Trophoblast cell (in vitro differentiated cells and primary cell): ENCODE measurements around the gene IGSF9B.

Source experiments
- DNase-seq, 2 donors: peaks; one replicate each; pipeline ENCODE4 v3.0.0-alpha.2; 2016
- H2AFZ ChIP-seq: 2 replicates; pipeline ENCODE4 v1.6.1; 2013; ENCODE audit warnings: low read length, moderate library complexity, mild to moderate bottlenecking; ENCODE audit not compliant: insufficient read depth, poor library complexity
- H2AK5ac ChIP-seq: 2 replicates; pipeline ENCODE4 v1.6.1; 2013; ENCODE audit warnings: mild to moderate bottlenecking, low read length
- H2BK120ac ChIP-seq: 2 replicates; pipeline ENCODE4 v1.6.1; 2013; ENCODE audit warnings: low read length, mild to moderate bottlenecking, moderate library complexity; ENCODE audit not compliant: insufficient read depth, poor library complexity
- H2BK12ac ChIP-seq: 2 replicates; pipeline ENCODE4 v1.6.1; 2013; ENCODE audit warnings: mild to moderate bottlenecking, low read length, moderate library complexity
- H2BK5ac ChIP-seq: 2 replicates; pipeline ENCODE4 v1.6.1; 2013; ENCODE audit warnings: low read length, low read depth, moderate library complexity, mild to moderate bottlenecking; ENCODE audit not compliant: poor library complexity
- H3K14ac ChIP-seq: 2 replicates; pipeline ENCODE4 v1.6.1; 2013; ENCODE audit warnings: mild to moderate bottlenecking, low read length
- H3K18ac ChIP-seq: 2 replicates; pipeline ENCODE4 v1.6.1; 2013; ENCODE audit warnings: mild to moderate bottlenecking, low read length
- H3K23ac ChIP-seq: 2 replicates; pipeline ENCODE4 v1.6.1; 2013; ENCODE audit warnings: low read length
- H3K27ac ChIP-seq: 2 replicates; pipeline ENCODE4 v1.5.1; 2013; ENCODE audit warnings: low read depth, mild to moderate bottlenecking, inconsistent platforms, low read length, moderate library complexity
- H3K27me3 ChIP-seq: 2 replicates; pipeline ENCODE4 v1.6.1; 2013; ENCODE audit warnings: inconsistent platforms, mild to moderate bottlenecking, low read length, moderate library complexity; ENCODE audit not compliant: insufficient read depth
- H3K36me3 ChIP-seq, 2 experiments: 1 replicate in 1 of 2; 2 replicates in 1 of 2; pipeline ENCODE4 v1.6.1; 2013; ENCODE audit warnings: low read length in 2 of 2, mild to moderate bottlenecking in 2 of 2, moderate library complexity in 1 of 2; ENCODE audit not compliant: insufficient read depth in 2 of 2, control insufficient read depth in 1 of 2
- H3K4ac ChIP-seq: 2 replicates; pipeline ENCODE4 v1.6.1; 2013; ENCODE audit warnings: low read depth, mild to moderate bottlenecking, low read length, moderate library complexity
- H3K4me1 ChIP-seq, 2 experiments: 1 replicate in 1 of 2; 2 replicates in 1 of 2; pipeline ENCODE4 v1.6.1; 2013; ENCODE audit warnings: low read length in 2 of 2, mild to moderate bottlenecking in 2 of 2, moderate library complexity in 1 of 2; ENCODE audit not compliant: insufficient read depth in 2 of 2, control insufficient read depth in 1 of 2
- H3K4me2 ChIP-seq: 2 replicates; pipeline ENCODE4 v1.6.1; 2013; ENCODE audit warnings: inconsistent platforms, mild to moderate bottlenecking, low read length, moderate library complexity
- H3K4me3 ChIP-seq: 2 replicates; pipeline ENCODE4 v1.5.1; 2013; ENCODE audit warnings: mild to moderate bottlenecking, low read depth, low read length, inconsistent platforms
- H3K79me1 ChIP-seq: one replicate; pipeline ENCODE4 v1.6.1; 2013; ENCODE audit warnings: low read length
- H3K79me2 ChIP-seq: 2 replicates; pipeline ENCODE4 v1.6.1; 2013; ENCODE audit warnings: low read length, mild to moderate bottlenecking; ENCODE audit not compliant: control insufficient read depth, insufficient read depth, poor library complexity
- H3K9ac ChIP-seq: 2 replicates; pipeline ENCODE4 v1.6.1; 2013; ENCODE audit warnings: mild to moderate bottlenecking, low read length
- H3K9me3 ChIP-seq: 2 replicates; pipeline ENCODE4 v1.6.1; 2013; ENCODE audit warnings: low read depth, mild to moderate bottlenecking, control low read depth, inconsistent platforms, low read length; ENCODE audit not compliant: insufficient read depth
- H4K12ac ChIP-seq: 2 replicates; pipeline ENCODE4 v1.6.1; 2013; ENCODE audit warnings: low read depth, mild to moderate bottlenecking, low read length, moderate library complexity
- H4K8ac ChIP-seq: 2 replicates; pipeline ENCODE4 v1.6.1; 2013; ENCODE audit warnings: low read depth, mild to moderate bottlenecking, low read length, moderate library complexity
- H4K91ac ChIP-seq: one replicate; pipeline ENCODE4 v1.6.1; 2013; ENCODE audit warnings: low read depth, mild to moderate bottlenecking, low read length, moderate library complexity
- WGBS: extraction: QIAGEN DNeasy Blood & Tissue Kit; methylation state at CpG from one replicate; pipeline ENCODE4 v1.1.7; 2013; ENCODE audit warnings: missing lambda C conversion rate; ENCODE audit not compliant: insufficient read length, insufficient coverage; ENCODE audit errors: extremely low coverage; 5-methylcytosine and 5-hydroxymethylcytosine counted together

The IGSF9B gene

DNA sequence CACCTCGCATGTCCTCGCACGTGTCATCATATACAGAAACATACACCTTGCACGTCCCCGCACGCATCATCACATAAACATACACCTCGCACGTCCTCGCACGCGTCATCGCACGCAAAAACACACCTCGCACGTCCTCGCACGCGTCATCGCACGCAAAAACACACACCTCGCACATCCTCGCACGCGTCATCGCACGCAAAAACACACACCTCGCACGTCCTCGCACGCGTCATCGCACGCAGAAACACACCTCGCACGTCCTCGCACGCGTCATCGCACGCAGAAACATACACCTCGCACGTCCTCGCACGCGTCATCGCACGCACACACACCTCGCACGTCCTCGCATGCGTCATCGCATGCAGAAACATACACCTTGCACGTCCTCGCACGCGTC is 16.7 kb downstream of the IGSF9B start:
- H2BK12ac ChIP-seq: no peak overlapping the region

DNA sequence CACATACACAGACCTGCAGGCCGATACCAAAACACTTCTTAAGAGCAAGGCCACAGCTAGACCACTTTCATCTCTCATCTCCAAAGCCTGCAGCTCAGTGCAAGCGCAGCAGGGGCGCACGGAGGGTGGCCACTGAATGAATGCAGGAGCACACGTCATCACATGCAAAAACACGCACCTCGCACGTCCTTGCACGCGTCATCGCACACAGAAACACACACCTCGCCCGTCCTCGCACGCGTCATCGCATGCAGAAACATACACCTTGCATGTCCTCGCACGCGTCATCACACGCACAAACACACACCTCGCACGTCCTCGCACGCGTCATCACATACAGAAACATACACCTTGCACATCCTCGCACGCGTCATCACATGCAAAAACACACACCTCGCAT is 17.2 kb downstream of the IGSF9B start:
- no peak overlapping the region for H3K18ac ChIP-seq
- no peak for DNase-seq
- H2BK120ac ChIP-seq: no peak overlapping the region
- no peaks in the 10 kb centered on the region for H3K36me3 ChIP-seq
- no peak overlapping the region for H4K12ac ChIP-seq
- no peak overlapping the region for H3K23ac ChIP-seq
- H3K79me2 ChIP-seq: no peaks in the 10 kb centered on the region
- H3K4ac ChIP-seq: no peak overlapping the region
- no peak overlapping the region for H2AK5ac ChIP-seq
- no peak overlapping the region for H4K8ac ChIP-seq
- H3K79me1 ChIP-seq: no peaks in the 10 kb centered on the region
- no peak overlapping the region for H3K27ac ChIP-seq
- H2BK12ac ChIP-seq: no peak overlapping the region
- no peaks in the 10 kb centered on the region for H3K27me3 ChIP-seq
- H3K14ac ChIP-seq: no peak overlapping the region
- peak overlapping the region; percentile 6 for H3K4me3 ChIP-seq
- H2AFZ ChIP-seq: no peak overlapping the region
- H3K4me1 ChIP-seq: peaks cover 6 to 8% of the 10 kb centered on the region in 2 experiments
- peaks cover 12% of the 10 kb centered on the region for H3K9me3 ChIP-seq
- no peak overlapping the region for H3K9ac ChIP-seq
- WGBS: 93% methylated on average over 16 of the region's 30 CpGs
- H2BK5ac ChIP-seq: no peak overlapping the region
- no peak overlapping the region for H3K4me2 ChIP-seq
- H4K91ac ChIP-seq: no peak overlapping the region

More for the DNA sequence above, 16.7 kb downstream of the IGSF9B start:
- no peak overlapping the region for H2AK5ac ChIP-seq
- H2BK120ac ChIP-seq: no peak overlapping the region
- no peak overlapping the region for H3K4me2 ChIP-seq
- H3K9me3 ChIP-seq: peaks cover 12% of the 10 kb centered on the region
- over 99% methylated on average over 43 of the region's 56 CpGs for WGBS
- H3K18ac ChIP-seq: no peak overlapping the region
- no peak overlapping the region for H3K27ac ChIP-seq
- no peak overlapping the region for H3K14ac ChIP-seq
- H3K27me3 ChIP-seq: no peaks in the 10 kb centered on the region
- no peak overlapping the region for H4K8ac ChIP-seq
- no peak overlapping the region for H3K23ac ChIP-seq
- H3K36me3 ChIP-seq: no peaks in the 10 kb centered on the region
- no peak overlapping the region for H2BK5ac ChIP-seq
- no peaks in the 10 kb centered on the region for H3K79me2 ChIP-seq
- peaks cover 6 to 8% of the 10 kb centered on the region in 2 experiments for H3K4me1 ChIP-seq
- peak overlapping the region; percentile 46 for H3K4me3 ChIP-seq
- no peak overlapping the region for H3K9ac ChIP-seq
- no peak overlapping the region for H2AFZ ChIP-seq
- H4K12ac ChIP-seq: no peak overlapping the region
- no peaks in the 10 kb centered on the region for H3K79me1 ChIP-seq
- no peak overlapping the region for H3K4ac ChIP-seq
- H4K91ac ChIP-seq: no peak overlapping the region
- no peak for DNase-seq

DNA sequence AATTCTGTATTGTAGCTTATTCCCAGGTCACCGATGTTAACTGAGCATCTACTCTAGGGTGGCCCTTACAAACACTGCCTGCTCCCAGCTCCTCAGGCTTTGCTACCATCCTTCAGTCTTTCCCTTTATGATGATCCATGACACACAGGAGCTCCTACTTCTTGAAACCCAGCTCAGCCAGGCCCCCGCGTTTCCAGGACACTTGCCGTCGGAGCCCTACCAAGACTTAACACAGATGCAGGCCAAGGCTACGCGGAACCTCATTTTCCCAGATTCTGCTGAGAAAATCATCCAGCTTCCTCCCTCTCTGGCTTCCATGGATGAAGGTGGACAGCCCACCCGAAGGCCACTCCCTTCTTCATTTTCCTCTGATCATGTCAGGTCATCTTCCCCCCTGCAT is 18.6 kb downstream of the IGSF9B start:
- no peak overlapping the region for H3K4me2 ChIP-seq
- H3K79me2 ChIP-seq: no peaks in the 10 kb centered on the region
- H3K36me3 ChIP-seq: no peaks in the 10 kb centered on the region
- H2AFZ ChIP-seq: no peak overlapping the region
- H3K14ac ChIP-seq: no peak overlapping the region
- H3K4me3 ChIP-seq: no peak overlapping the region
- peaks cover 6 to 8% of the 10 kb centered on the region in 2 experiments for H3K4me1 ChIP-seq
- no peak for DNase-seq
- no peak overlapping the region for H3K27ac ChIP-seq
- H4K8ac ChIP-seq: no peak overlapping the region
- H4K91ac ChIP-seq: no peak overlapping the region
- peaks cover 12% of the 10 kb centered on the region for H3K9me3 ChIP-seq
- no peaks in the 10 kb centered on the region for H3K79me1 ChIP-seq
- no peak overlapping the region for H2AK5ac ChIP-seq
- no peak overlapping the region for H3K18ac ChIP-seq
- WGBS: no CpG with 5 or more reads among the region's 8 CpGs
- no peak overlapping the region for H2BK12ac ChIP-seq
- H4K12ac ChIP-seq: no peak overlapping the region
- H2BK5ac ChIP-seq: no peak overlapping the region
- H3K9ac ChIP-seq: no peak overlapping the region
- H3K27me3 ChIP-seq: no peaks in the 10 kb centered on the region
- H3K23ac ChIP-seq: no peak overlapping the region
- H3K4ac ChIP-seq: no peak overlapping the region
- H2BK120ac ChIP-seq: no peak overlapping the region

DNA sequence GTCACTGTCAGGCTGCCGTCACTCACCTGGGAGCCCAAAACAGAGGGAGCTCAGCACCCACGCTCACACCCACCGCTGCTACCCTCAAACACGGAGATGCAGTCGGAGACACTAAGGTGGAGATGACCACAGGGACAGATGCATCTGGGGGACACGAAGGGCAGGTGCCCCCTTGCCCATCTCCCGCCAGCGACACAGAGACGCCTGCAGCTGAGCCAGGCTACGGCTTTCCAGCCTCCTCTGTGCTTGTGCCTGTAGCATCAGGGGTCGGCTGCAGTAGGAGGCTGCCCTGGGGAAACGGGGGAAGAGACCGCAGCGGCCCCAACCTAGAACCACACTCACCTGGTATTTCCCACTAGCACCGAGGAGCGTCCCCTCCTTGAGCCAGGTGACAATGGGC is 19.3 kb downstream of the IGSF9B start:
- Histone ChIP-seq H2BK12ac (no peak overlapping the region), H3K36me3 (no peaks in the 10 kb centered on the region), H3K79me2 (no peaks in the 10 kb centered on the region), H3K79me1 (no peaks in the 10 kb centered on the region), H4K8ac (no peak overlapping the region), H3K23ac (no peak overlapping the region), H2BK120ac (no peak overlapping the region), H3K9ac (no peak overlapping the region), H3K4ac (no peak overlapping the region), H2AK5ac (no peak overlapping the region), H3K27me3 (no peaks in the 10 kb centered on the region), H3K18ac (no peak overlapping the region), H3K9me3 (peaks cover 12% of the 10 kb centered on the region), H4K91ac (no peak overlapping the region), H3K14ac (no peak overlapping the region), H4K12ac (no peak overlapping the region), H2AFZ (no peak overlapping the region), H2BK5ac (no peak overlapping the region), H3K4me2 (no peak overlapping the region), H3K27ac (no peak overlapping the region), H3K4me1 (peaks cover 6 to 8% of the 10 kb centered on the region in 2 experiments), H3K4me3 (no peak overlapping the region)
- no CpG with 5 or more reads among the region's 16 CpGs for WGBS
- DNase-seq: no peak
